ENCODE results near the gene CKS1B. TPM values are rescaled to one million over a fixed set of nuclear protein-coding genes. Genes with fewer than 3 reads are reported as not detected.

CKS1B gene
- total RNA-seq, 2 experiments from 2014 or later = 204 to 230 TPM

DNA sequence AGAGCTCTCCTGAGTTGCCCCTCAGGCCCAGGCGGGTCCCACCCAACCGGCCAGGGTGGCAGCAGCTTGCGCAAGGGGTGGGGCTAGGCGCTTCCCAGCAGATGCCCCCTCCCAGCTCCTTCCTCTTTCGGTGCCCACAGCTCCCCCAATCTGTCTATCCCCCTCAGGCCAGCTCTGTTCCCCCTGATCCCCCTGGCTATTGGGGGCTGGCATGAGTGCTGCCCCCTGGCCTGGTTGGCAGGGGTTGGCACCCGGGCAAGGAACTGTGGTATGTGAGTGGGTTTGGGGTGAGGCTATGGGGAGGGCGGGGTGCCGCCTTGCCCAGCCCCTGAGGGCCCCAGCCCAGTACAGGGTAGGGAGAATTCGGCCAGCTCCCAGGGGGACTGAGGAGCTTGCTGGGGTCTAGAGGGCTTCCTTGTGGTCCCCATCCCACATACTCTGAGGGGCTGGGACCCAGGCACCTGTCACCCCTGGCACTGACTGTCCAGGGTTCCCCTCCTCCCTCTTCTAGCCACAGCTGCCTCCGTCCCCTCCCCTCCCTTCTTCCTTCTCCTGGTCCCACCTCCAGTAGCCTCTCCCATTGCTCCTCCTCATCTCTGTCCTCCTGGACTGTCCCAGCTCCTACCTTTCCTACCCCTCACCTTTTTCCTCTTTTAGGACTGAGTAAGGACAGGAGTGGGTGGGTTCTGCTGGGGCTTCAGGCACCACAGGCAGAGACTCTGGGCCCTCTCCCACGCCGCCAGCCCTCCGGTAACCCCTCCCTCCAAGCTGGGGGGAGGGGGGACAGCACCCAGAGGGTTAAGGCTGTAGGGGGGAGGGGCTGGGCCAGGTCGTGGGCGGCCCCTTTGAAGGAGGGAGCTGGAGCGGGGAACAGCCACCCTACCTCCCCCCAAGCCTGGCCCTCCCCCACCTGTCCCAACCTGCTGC lies 33.8 kb downstream of the CKS1B start:
- Histone ChIP-seq H3K79me2 (ENCODE audit: insufficient read depth, low read depth, low read length) (peaks cover 4% of the 10 kb centered on the region; the same call in 1 of the 2 replicates), H3K4me2 (ENCODE audit: low read length) (peak overlapping the region; percentile 35), H3K4me1 (ENCODE audit: insufficient read depth, low read length, poor library complexity, severe bottlenecking) (peaks cover 76% of the 10 kb centered on the region), H3K36me3 (ENCODE audit: insufficient read depth, low read length) (no peaks in the 10 kb centered on the region), H2AFZ (ENCODE audit: low read length) (no peak overlapping the region), H4K20me1 (ENCODE audit: insufficient read depth, low read length) (no peaks in the 10 kb centered on the region), H3K9me2 (ENCODE audit: insufficient read depth, low read length) (no peaks in the 10 kb centered on the region), H3K27ac (ENCODE audit: low read depth, low read length, poor library complexity, severe bottlenecking) (no peak overlapping the region), H3K4me3 (ENCODE audit: low read depth, low read length, poor library complexity, severe bottlenecking) (no peak overlapping the region), H3K9me3 (ENCODE audit: low read length) (no peaks in the 10 kb centered on the region)
- DNase-seq (ENCODE audit: low spot score) = no peak
- no TSS peak for BruUV-seq (replicated peaks)
- intact Hi-C loops (cut with micrococcal nuclease; ENCODE audit: unreplicated experiment) = no loop called here
- TF ChIP-seq EZH2phosphoT487 (IDR thresholded peaks at IDR 0.05; ENCODE audit: borderline replicate concordance, low read depth, low read length) = no peak
- TF ChIP-seq, protein P1, sequence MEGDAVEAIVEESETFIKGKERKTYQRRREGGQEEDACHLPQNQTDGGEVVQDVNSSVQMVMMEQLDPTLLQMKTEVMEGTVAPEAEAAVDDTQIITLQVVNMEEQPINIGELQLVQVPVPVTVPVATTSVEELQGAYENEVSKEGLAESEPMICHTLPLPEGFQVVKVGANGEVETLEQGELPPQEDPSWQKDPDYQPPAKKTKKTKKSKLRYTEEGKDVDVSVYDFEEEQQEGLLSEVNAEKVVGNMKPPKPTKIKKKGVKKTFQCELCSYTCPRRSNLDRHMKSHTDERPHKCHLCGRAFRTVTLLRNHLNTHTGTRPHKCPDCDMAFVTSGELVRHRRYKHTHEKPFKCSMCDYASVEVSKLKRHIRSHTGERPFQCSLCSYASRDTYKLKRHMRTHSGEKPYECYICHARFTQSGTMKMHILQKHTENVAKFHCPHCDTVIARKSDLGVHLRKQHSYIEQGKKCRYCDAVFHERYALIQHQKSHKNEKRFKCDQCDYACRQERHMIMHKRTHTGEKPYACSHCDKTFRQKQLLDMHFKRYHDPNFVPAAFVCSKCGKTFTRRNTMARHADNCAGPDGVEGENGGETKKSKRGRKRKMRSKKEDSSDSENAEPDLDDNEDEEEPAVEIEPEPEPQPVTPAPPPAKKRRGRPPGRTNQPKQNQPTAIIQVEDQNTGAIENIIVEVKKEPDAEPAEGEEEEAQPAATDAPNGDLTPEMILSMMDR (conservative IDR thresholded peaks at IDR 0.05; ENCODE audit: low read length) = no peak
- ChIA-PET POLR2A (interaction anchor here (0.6 kb wide), 1 partner anchor 12 kb away, joined by 4 read pairs; no protein-coding TSS in a partner anchor), CTCF (ENCODE audit: unreplicated experiment) (interaction anchor here (0.6 kb wide), 1 partner anchor 9 kb away, joined by 3 read pairs; no protein-coding TSS in a partner anchor)

DNA sequence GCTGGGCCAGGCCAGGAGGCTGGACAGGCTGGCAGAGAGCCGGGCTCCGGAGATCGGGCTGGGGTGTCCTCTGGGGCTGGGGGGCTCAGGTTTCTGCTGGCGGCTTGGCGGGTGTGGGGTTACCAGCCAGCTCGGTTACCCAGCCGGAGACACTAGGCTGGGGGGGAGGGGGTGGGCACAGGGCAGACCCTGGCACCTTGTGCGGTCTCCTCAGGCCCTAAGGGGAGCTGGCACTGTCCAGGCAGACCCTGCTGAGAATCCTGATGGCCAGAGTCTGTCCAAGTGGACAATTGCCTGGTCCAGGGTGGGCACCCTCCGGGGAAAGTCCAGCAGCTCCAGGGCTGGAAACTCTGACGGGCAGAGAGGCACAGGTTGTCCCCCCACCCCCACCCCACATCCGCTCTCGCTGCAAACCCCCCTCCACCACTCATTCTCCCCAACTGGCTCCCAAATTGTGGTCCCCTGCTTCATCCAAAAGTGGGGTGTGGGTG lies 34.8 kb downstream of the CKS1B start:
- no peaks in the 10 kb centered on the region for H3K9me2 ChIP-seq (ENCODE audit: insufficient read depth, low read length)
- no peaks in the 10 kb centered on the region for H3K79me2 ChIP-seq (ENCODE audit: insufficient read depth, low read depth, low read length)
- no peak for TF ChIP-seq EZH2phosphoT487 (IDR thresholded peaks at IDR 0.05; ENCODE audit: borderline replicate concordance, low read depth, low read length)
- TF ChIP-seq, protein P1 (conservative IDR thresholded peaks at IDR 0.05; ENCODE audit: low read length) = no peak
- no peak overlapping the region for H3K4me3 ChIP-seq (ENCODE audit: low read depth, low read length, poor library complexity, severe bottlenecking)
- intact Hi-C loops (cut with micrococcal nuclease; ENCODE audit: unreplicated experiment) = no loop called here
- H2AFZ ChIP-seq (ENCODE audit: low read length) = no peak overlapping the region
- ChIA-PET POLR2A (no interaction called here), CTCF (ENCODE audit: unreplicated experiment) (no interaction called here)
- H3K4me1 ChIP-seq (ENCODE audit: insufficient read depth, low read length, poor library complexity, severe bottlenecking) = peaks cover 81% of the 10 kb centered on the region
- DNase-seq (ENCODE audit: low spot score) = no peak
- no peaks in the 10 kb centered on the region for H3K9me3 ChIP-seq (ENCODE audit: low read length)
- H3K27ac ChIP-seq (ENCODE audit: low read depth, low read length, poor library complexity, severe bottlenecking) = no peak overlapping the region
- no peaks in the 10 kb centered on the region for H3K36me3 ChIP-seq (ENCODE audit: insufficient read depth, low read length)
- no peak overlapping the region for H3K4me2 ChIP-seq (ENCODE audit: low read length)
- H4K20me1 ChIP-seq (ENCODE audit: insufficient read depth, low read length) = no peaks in the 10 kb centered on the region
- BruUV-seq (replicated peaks) = no TSS peak

DNA sequence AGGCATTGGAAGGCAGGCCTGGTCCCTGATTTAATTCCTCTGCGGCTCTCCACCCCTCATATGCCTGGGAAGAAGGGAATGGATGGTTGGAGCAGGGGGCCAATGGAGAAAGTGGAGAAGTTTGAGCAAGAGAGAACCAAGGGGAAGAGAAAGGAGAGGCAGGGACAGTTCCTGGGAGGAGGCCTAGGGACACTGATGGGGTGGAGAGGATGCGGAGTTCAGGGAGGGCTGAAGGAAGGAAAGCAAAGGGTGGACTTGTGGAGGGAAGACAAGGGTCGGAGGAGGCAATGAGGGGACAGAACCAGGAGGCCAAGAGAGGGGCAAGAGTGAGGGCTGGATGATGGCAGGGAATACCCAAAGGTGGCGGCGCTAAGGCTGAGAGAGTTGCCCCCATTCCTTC lies 35.3 kb downstream of the CKS1B start:
- TF ChIP-seq EZH2phosphoT487 (IDR thresholded peaks at IDR 0.05; ENCODE audit: borderline replicate concordance, low read depth, low read length) = no peak
- TF ChIP-seq, protein P1 (conservative IDR thresholded peaks at IDR 0.05; ENCODE audit: low read length) = no peak

More for the DNA sequence above, 35.3 kb downstream of the CKS1B start:
- no peaks in the 10 kb centered on the region for H4K20me1 ChIP-seq (ENCODE audit: insufficient read depth, low read length)
- H3K27ac ChIP-seq (ENCODE audit: low read depth, low read length, poor library complexity, severe bottlenecking) = no peak overlapping the region
- no peak overlapping the region for H3K4me3 ChIP-seq (ENCODE audit: low read depth, low read length, poor library complexity, severe bottlenecking)
- CTCF ChIA-PET (ENCODE audit: unreplicated experiment) = no interaction called here
- no peaks in the 10 kb centered on the region for H3K9me3 ChIP-seq (ENCODE audit: low read length)
- no TSS peak for BruUV-seq (replicated peaks)
- H2AFZ ChIP-seq (ENCODE audit: low read length) = no peak overlapping the region
- POLR2A ChIA-PET = no interaction called here
- peaks cover 1% of the 10 kb centered on the region; the same call in 1 of the 2 replicates for H3K36me3 ChIP-seq (ENCODE audit: insufficient read depth, low read length)
- H3K4me2 ChIP-seq (ENCODE audit: low read length) = no peak overlapping the region
- intact Hi-C loops (cut with micrococcal nuclease; ENCODE audit: unreplicated experiment) = no loop called here
- no peaks in the 10 kb centered on the region for H3K79me2 ChIP-seq (ENCODE audit: insufficient read depth, low read depth, low read length)
- H3K9me2 ChIP-seq (ENCODE audit: insufficient read depth, low read length) = no peaks in the 10 kb centered on the region
- DNase-seq (ENCODE audit: low spot score) = no peak
- H3K4me1 ChIP-seq (ENCODE audit: insufficient read depth, low read length, poor library complexity, severe bottlenecking) = peaks cover 81% of the 10 kb centered on the region

Data from OCI-LY7 (cell line).